ENCODE data around the gene TFAP2A.
A peak's percentile ranks its signal among the peaks of the same experiment; 100 is the strongest.

The TFAP2A gene

GRCh38 chr6:10463040-10463439 is 48.2 kb upstream of the TFAP2A start:
- Histone ChIP-seq H3K36me3 (ENCODE audit: control insufficient read depth in 2 of 2, insufficient read depth in 1 of 2, low read length in 2 of 2) (no peaks in the 10 kb centered on the region), H3K27ac (ENCODE audit: extremely low read depth, low read depth, low read length) (no peak overlapping the region), H3K4me3 (ENCODE audit: low read depth, low read length) (no peak overlapping the region), H3K4me1 (ENCODE audit: control insufficient read depth, insufficient read depth, low read length) (no peaks in the 10 kb centered on the region), H3K9me3 (ENCODE audit: control insufficient read depth, insufficient read depth, low read depth, low read length) (no peaks in the 10 kb centered on the region)
- TF ChIP-seq ZNF623 (tag by site-specific recombination; IDR thresholded peaks at IDR 0.05) (no peak), KLF7 (tag by site-specific recombination; IDR thresholded peaks at IDR 0.05; ENCODE audit: borderline replicate concordance) (no peak), ZNF266 (tag by site-specific recombination; IDR thresholded peaks at IDR 0.05; ENCODE audit: low read depth) (no peak), SALL2 (tag by site-specific recombination; IDR thresholded peaks at IDR 0.05; ENCODE audit: borderline replicate concordance) (no peak), HOXA7 (CRISPR knock-in tag; IDR thresholded peaks at IDR 0.05; ENCODE audit: borderline replicate concordance) (no peak), ZNF175 (tag by site-specific recombination; IDR thresholded peaks at IDR 0.05) (no peak), ZNF248 (tag by site-specific recombination; IDR thresholded peaks at IDR 0.05) (no peak), ZNF221 (tag by site-specific recombination; IDR thresholded peaks at IDR 0.05; ENCODE audit: borderline replicate concordance) (no peak), ZBTB11 (tag by site-specific recombination; conservative IDR thresholded peaks at IDR 0.05; ENCODE audit: low read depth) (no peak), ZNF560 (tag by site-specific recombination; IDR thresholded peaks at IDR 0.05; ENCODE audit: borderline replicate concordance) (no peak), ZNF223 (tag by site-specific recombination; IDR thresholded peaks at IDR 0.05) (no peak), ZNF426 (tag by site-specific recombination; IDR thresholded peaks at IDR 0.05) (no peak), PATZ1 (tag by site-specific recombination; IDR thresholded peaks at IDR 0.05) (no peak), ZNF324 (tag by site-specific recombination; IDR thresholded peaks at IDR 0.05) (no peak)
- CTCF ChIA-PET = interaction anchor here (0.6 to 1.2 kb wide), 3 partner anchors 16 to 240 kb away, joined by 3 to 5 read pairs (median 3); no protein-coding TSS in a partner anchor
- POLR2A ChIA-PET = no interaction called here

GRCh38 chr6:10461850-10462249 is 47.0 kb upstream of the TFAP2A start:
- CTCF ChIA-PET = interaction anchor here (0.6 to 0.7 kb wide), 2 partner anchors 20 to 229 kb away, joined by 3 read pairs; no protein-coding TSS in a partner anchor
- no peak overlapping the region for H3K27ac ChIP-seq (ENCODE audit: extremely low read depth, low read depth, low read length)
- H3K4me1 ChIP-seq (ENCODE audit: control insufficient read depth, insufficient read depth, low read length) = no peaks in the 10 kb centered on the region; the same call in 1 of the 2 replicates
- H3K36me3 ChIP-seq (ENCODE audit: control insufficient read depth in 2 of 2, insufficient read depth in 1 of 2, low read length in 2 of 2) = no peaks in the 10 kb centered on the region
- POLR2A ChIA-PET = no interaction called here
- TF ChIP-seq ZNF366 (tag by site-specific recombination; conservative IDR thresholded peaks at IDR 0.05) (peak; percentile 90), IKZF3 (tag by site-specific recombination; IDR thresholded peaks at IDR 0.05) (no peak), PRDM1 (tag by site-specific recombination; IDR thresholded peaks at IDR 0.05) (peak; percentile 43; the same call in 1 of the 2 replicates), ZNF214 (tag by site-specific recombination; IDR thresholded peaks at IDR 0.05; ENCODE audit: borderline replicate concordance) (no peak)
- no peak overlapping the region for H3K4me3 ChIP-seq (ENCODE audit: low read depth, low read length)
- no peaks in the 10 kb centered on the region for H3K9me3 ChIP-seq (ENCODE audit: control insufficient read depth, insufficient read depth, low read depth, low read length)

Measured in HEK293 (cell line).